ENCODE measurements around the gene CCDC152. TPM values are rescaled to one million over a fixed set of nuclear protein-coding genes. Genes with fewer than 3 reads are reported as not detected.

CCDC152 gene
- total RNA-seq, 4 donors from 2014 or later: 0.07 to 0.29 (median 0.25) TPM; not detected in 1

DNA sequence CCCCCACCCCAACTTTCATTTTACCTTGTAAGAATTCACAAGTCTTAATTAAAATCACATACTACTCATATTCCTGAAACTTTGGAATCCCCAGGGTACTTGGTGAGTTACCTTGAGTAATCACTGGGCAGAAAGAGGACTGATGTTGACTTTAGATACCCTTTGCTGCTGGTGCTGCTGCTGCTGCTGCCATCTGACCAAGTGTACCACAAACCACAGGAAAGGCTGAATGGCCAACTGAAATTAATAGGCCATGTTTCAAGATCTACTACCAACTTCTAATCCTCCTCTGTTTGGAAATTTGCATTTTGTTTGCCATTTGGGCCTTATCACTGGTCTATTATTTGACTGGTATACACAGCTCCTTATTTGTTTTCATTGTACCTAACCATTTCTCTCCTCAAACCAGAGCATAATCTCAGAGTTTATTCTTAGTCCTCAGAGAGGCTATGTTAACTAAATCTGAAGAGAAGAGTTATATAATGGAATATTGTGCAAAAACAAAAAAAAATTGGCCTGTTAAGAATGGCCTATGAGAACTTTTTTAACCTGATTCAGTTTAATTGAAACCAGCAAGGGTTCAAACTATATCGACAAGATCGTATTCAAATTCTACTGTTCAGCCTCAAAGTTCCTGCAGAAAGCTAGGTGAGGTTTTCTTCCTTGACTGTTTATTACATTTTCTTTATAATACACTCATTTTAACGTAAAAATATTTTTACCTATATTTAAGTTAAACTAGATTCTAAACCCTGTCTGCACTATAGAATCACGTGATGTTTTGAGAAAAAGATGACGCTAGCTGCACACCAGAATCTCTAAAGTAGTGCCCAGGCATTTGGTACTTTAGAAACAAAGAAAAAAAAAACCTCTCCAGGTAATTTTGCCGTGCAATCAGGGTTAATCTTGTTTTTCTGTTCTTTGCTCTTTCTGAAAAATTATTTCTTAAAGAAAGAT, 41.9 kb downstream of the CCDC152 start:
- intact Hi-C loops (cut with DNase I; ENCODE audit: low total_unique reads): no loop called here
- TF ChIP-seq, protein P1, sequence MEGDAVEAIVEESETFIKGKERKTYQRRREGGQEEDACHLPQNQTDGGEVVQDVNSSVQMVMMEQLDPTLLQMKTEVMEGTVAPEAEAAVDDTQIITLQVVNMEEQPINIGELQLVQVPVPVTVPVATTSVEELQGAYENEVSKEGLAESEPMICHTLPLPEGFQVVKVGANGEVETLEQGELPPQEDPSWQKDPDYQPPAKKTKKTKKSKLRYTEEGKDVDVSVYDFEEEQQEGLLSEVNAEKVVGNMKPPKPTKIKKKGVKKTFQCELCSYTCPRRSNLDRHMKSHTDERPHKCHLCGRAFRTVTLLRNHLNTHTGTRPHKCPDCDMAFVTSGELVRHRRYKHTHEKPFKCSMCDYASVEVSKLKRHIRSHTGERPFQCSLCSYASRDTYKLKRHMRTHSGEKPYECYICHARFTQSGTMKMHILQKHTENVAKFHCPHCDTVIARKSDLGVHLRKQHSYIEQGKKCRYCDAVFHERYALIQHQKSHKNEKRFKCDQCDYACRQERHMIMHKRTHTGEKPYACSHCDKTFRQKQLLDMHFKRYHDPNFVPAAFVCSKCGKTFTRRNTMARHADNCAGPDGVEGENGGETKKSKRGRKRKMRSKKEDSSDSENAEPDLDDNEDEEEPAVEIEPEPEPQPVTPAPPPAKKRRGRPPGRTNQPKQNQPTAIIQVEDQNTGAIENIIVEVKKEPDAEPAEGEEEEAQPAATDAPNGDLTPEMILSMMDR (IDR thresholded peaks at IDR 0.05): no peak
- no peak for TF ChIP-seq POLR2A (IDR thresholded peaks at IDR 0.05)
- 86 to 93% methylated on average over 6 of the region's 6 CpGs for WGBS, 2 donors
- H3K4me3 ChIP-seq (ENCODE audit: low read depth, poor library complexity, severe bottlenecking): no peak overlapping the region
- no peak for DNase-seq (ENCODE audit: low spot score in 2 of 2)

DNA sequence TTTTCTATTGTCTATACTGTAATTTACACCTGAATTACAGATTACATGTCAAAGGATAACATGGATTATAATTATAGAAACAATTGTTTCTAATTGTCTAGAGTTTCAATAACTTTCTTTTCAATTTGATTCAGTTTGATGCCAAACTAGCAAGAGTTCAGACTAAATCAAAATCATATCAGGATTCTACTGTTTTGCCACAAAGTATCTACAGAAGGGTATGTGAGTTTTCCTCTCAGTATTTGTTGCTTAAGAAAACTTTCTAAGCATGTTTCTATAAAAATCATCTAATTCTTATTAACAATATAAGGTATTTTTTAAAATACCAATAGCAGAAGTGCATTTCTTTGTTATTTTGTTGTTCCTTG, 42.6 kb downstream of the CCDC152 start:
- intact Hi-C loops (cut with DNase I; ENCODE audit: low total_unique reads): no loop called here
- TF ChIP-seq, protein P1 (IDR thresholded peaks at IDR 0.05): no peak
- no peak for TF ChIP-seq POLR2A (IDR thresholded peaks at IDR 0.05)
- H3K4me3 ChIP-seq (ENCODE audit: low read depth, poor library complexity, severe bottlenecking): no peak overlapping the region
- DNase-seq (ENCODE audit: low spot score in 2 of 2): no peak

DNA sequence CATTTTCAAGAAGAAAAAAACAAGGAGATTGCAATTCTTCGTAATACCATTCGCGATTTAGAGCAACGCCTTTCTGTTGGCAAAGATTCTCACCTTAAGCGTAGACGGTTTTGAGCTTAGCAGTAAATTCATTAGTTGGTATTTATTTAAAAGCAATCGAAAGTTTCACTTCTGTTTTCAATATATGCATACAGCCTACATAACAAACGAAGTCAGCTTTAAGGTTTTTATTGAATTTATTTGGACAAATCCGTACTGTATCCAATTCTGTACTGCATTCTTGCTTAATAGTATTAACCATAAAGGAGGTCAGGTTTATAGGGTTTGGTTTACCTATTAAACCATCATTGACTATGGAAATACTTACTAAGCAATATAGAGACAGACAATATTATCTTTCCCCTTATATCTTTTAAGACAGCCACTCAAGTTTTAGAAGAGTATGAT, 43.1 kb downstream of the CCDC152 start:
- WGBS, 2 donors: 87 to 93% methylated on average over 9 of the region's 9 CpGs
- intact Hi-C loops (cut with DNase I; ENCODE audit: low total_unique reads): no loop called here

DNA sequence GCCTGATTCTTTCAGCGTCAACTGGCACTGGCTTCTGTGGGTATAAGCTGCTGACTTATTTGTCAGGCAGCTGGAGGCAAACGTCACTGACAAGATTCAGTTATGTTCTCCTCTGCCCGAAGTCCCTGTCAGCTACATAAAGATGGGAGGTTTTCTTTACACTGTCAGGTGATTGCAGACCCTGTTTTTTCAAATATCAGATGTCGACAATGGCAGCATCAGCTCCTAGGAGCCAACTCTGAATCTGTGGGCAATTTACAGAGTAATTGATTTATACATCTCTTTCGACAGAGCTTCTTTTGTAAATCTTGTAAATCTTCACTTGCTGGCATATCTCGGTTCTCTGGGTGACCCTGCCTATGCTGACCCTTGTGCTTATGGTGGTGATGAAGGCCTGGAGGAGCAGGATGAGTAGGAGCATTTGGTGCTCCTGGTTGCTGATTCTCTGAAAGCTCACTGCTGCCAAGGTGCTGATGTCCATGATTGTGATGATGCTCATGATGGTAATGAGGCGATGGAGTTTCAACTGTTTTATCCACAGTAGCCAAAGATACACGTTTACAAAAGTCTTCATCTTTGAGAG, 44.2 kb downstream of the CCDC152 start:
- H3K4me3 ChIP-seq (ENCODE audit: low read depth, poor library complexity, severe bottlenecking): no peak overlapping the region
- no peak for DNase-seq (ENCODE audit: low spot score in 2 of 2)
- intact Hi-C loops (cut with DNase I; ENCODE audit: low total_unique reads): no loop called here
- 80 to 83% methylated on average over 8 of the region's 8 CpGs for WGBS, 2 donors
- TF ChIP-seq, protein P1 (IDR thresholded peaks at IDR 0.05): no peak
- TF ChIP-seq POLR2A (IDR thresholded peaks at IDR 0.05): no peak

More for the DNA sequence above, 43.1 kb downstream of the CCDC152 start:
- TF ChIP-seq POLR2A (IDR thresholded peaks at IDR 0.05): no peak
- TF ChIP-seq, protein P1 (IDR thresholded peaks at IDR 0.05): no peak
- H3K4me3 ChIP-seq (ENCODE audit: low read depth, poor library complexity, severe bottlenecking): no peak overlapping the region
- no peak for DNase-seq (ENCODE audit: low spot score in 2 of 2)

DNA sequence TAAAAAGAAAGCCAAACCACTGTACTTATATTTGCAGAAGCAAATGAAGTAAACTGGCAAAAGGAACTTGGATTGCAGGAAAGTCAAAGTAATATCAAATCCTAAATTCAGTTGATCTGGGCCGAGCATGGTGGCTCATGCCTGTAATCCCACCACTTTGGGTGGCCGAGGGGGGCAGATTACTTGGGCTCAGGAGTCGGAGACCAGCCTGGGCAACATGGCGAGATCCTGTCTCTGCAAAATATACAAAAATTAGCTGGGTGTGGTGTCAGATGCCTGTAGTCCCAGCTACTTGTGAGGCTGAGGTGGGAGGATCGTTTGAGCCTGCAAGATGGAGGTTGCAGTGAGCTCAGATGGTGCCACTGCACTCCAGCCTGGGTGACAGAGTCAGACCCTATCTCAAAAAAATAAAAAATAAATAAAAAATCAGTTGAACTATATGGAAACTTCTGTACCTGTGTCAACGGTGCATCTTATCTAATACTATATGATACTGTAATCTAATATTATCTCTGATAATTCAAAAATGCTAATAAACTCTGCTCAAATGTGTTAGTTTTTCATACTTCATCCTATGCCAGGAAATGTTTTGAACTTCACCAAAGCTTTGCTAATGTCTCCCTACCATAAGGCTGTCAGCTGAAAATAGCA, 45.0 kb downstream of the CCDC152 start:
- no peak for TF ChIP-seq POLR2A (IDR thresholded peaks at IDR 0.05)
- TF ChIP-seq, protein P1 (IDR thresholded peaks at IDR 0.05): no peak
- intact Hi-C loops (cut with DNase I; ENCODE audit: low total_unique reads): no loop called here
- DNase-seq (ENCODE audit: low spot score in 2 of 2): no peak
- 91 to 92% methylated on average over 6 of the region's 6 CpGs for WGBS, 2 donors
- H3K4me3 ChIP-seq (ENCODE audit: low read depth, poor library complexity, severe bottlenecking): no peak overlapping the region
